ENCODE measurements around the gene DEDD.

- no peak for TF ChIP-seq POLR2A (IDR thresholded peaks at IDR 0.05)
- no peak for TF ChIP-seq CTCF (IDR thresholded peaks at IDR 0.05)
- TF ChIP-seq POLR2AphosphoS5 (IDR thresholded peaks at IDR 0.05): no peak
- no peak for TF ChIP-seq EP300 (IDR thresholded peaks at IDR 0.05)
Measured at GRCh38 chr1:161091093-161091492, 41.4 kb downstream of the DEDD start.

All from suprapubic skin (tissue), 4 donors.